CD4-positive, alpha-beta T cell (primary cell): ENCODE results near the gene VEPH1. TPM values are rescaled to one million over a fixed set of nuclear protein-coding genes. Genes with fewer than 3 reads are reported as not detected.

Experiments used
- ATAC-seq: fragments of 200-7000 bp; cut with Tn5 transposase; one replicate; pipeline ENCODE4 v1.10.0; 2022; ENCODE audit warnings: mild to moderate bottlenecking; ENCODE audit not compliant: poor library complexity
- CTCF ChIA-PET: fragments of 350-600 bp; sonication (Branson Sonifier 250); formaldehyde crosslinking; loops from one replicate; lab custom pipeline; 2021; ENCODE audit warnings: antibody characterized with exemption, inconsistent platforms; lab: Charles Lee
- POLR2A ChIA-PET: fragments of 350-600 bp; sonication (Branson Sonifier 250); formaldehyde crosslinking; loops from one replicate; lab custom pipeline; 2021; ENCODE audit warnings: antibody characterized with exemption, inconsistent platforms; lab: Charles Lee
- DNase-seq, 14 experiments: peaks; one replicate each; pipeline ENCODE4 v3.0.0-alpha.2; 2013 to 2020; ENCODE audit warnings: mixed read lengths in 2 of 14
- H3K27ac ChIP-seq, 2 donors: one replicate each; pipeline versions ENCODE4 v1.5.1 to v1.7.0; 2013; ENCODE audit warnings: low read length in 2 of 2, low read depth in 1 of 2, mild to moderate bottlenecking in 1 of 2
- H3K27me3 ChIP-seq, 2 experiments: 1 replicate in 1 of 2; 2 replicates in 1 of 2; pipeline versions ENCODE4 v1.6.1 to v1.7.0; 2013; ENCODE audit warnings: low read length in 2 of 2, control low read depth in 1 of 2, mild to moderate bottlenecking in 1 of 2, moderate library complexity in 1 of 2; ENCODE audit not compliant: insufficient read depth in 2 of 2, control insufficient read depth in 1 of 2
- H3K36me3 ChIP-seq: one replicate; pipeline ENCODE4 v1.6.1; 2013; ENCODE audit warnings: low read length, control low read depth; ENCODE audit not compliant: insufficient read depth
- H3K4me1 ChIP-seq: one replicate; pipeline ENCODE4 v1.6.1; 2013; ENCODE audit warnings: low read length, control low read depth; ENCODE audit not compliant: insufficient read depth
- H3K4me3 ChIP-seq: one replicate; pipeline ENCODE4 v1.5.1; 2013; ENCODE audit warnings: mild to moderate bottlenecking, low read length, moderate library complexity
- H3K9me3 ChIP-seq, 2 experiments: 1 replicate in 1 of 2; 2 replicates in 1 of 2; pipeline versions ENCODE4 v1.6.1 to v1.7.0; 2013; ENCODE audit warnings: low read length in 2 of 2, mild to moderate bottlenecking in 2 of 2, control low read depth in 1 of 2, moderate library complexity in 1 of 2; ENCODE audit not compliant: control insufficient read depth in 1 of 2, insufficient read depth in 1 of 2
- H3K27ac Mint-ChIP-seq: one replicate; pipeline ENCODE4 v1.8.0; 2020; ENCODE audit warnings: mixed read lengths
- H3K27me3 Mint-ChIP-seq: one replicate; pipeline ENCODE4 v1.8.0; 2021; ENCODE audit warnings: mixed read lengths
- H3K36me3 Mint-ChIP-seq: one replicate; pipeline ENCODE4 v1.8.0; 2021; ENCODE audit warnings: low read depth, mixed read lengths
- H3K4me1 Mint-ChIP-seq: one replicate; pipeline ENCODE4 v1.8.0; 2021; ENCODE audit warnings: low read depth, mixed read lengths
- H3K4me3 Mint-ChIP-seq: one replicate; pipeline ENCODE4 v1.8.0; 2020; ENCODE audit warnings: mild to moderate bottlenecking, mixed read lengths
- H3K9me3 Mint-ChIP-seq: one replicate; pipeline ENCODE4 v1.8.0; 2020; ENCODE audit warnings: mixed read lengths
- CTCF ChIP-seq: fragments of 200-600 bp; IDR thresholded peaks from one replicate; pipeline ENCODE4 v1.8.0; 2022; ENCODE audit warnings: antibody characterized with exemption, mild to moderate bottlenecking
- intact Hi-C, 2 experiments: fragments of 100-400 bp; cut with DNase I in 1 of 2; cut with micrococcal nuclease in 1 of 2; formaldehyde crosslinking; loops; one replicate each; pipeline versions ENCODE4 v1.15.1 to v1.9.0; 2023 to 2025; cut with DNase I, micrococcal nuclease
- total RNA-seq, 174 experiments: library from RNA in 2 of 174; stranded (reverse) in 2 of 174; gene quantifications; one replicate each; pipeline ENCODE4 v1.2.3 and lab custom pipeline; 2021 to 2026

VEPH1 gene
- total RNA-seq, 2 experiments from 2014 or later = not detected

- no peak for TF ChIP-seq CTCF
- CTCF ChIA-PET = no interaction called here
- Histone ChIP-seq H3K4me1 (no peaks in the 10 kb centered on the region), H3K27me3 (no peaks in the 10 kb centered on the region), H3K9me3 (no peaks in the 10 kb centered on the region), H3K4me3 (no peak overlapping the region), H3K27ac (no peak overlapping the region), H3K36me3 (no peaks in the 10 kb centered on the region)
- POLR2A ChIA-PET = no interaction called here
- Mint-ChIP-seq H3K9me3 (no peaks in the 10 kb centered on the region), H3K36me3 (no peaks in the 10 kb centered on the region), H3K27ac (no peak overlapping the region), H3K27me3 (no peaks in the 10 kb centered on the region), H3K4me1 (peaks cover 8% of the 10 kb centered on the region), H3K4me3 (no peak overlapping the region)
- ATAC-seq (no peak), DNase-seq (no peak)
- intact Hi-C loops = loop anchor here in 1 of 2 experiments (10.0 kb wide), 1 partner anchor 1205 kb away; no protein-coding TSS in a partner anchor
Observed at GRCh38 chr3:157249606-157250005, 253.6 kb downstream of the VEPH1 start.

- no peak for TF ChIP-seq CTCF
- peaks cover 8% of the 10 kb centered on the region for H3K4me1 Mint-ChIP-seq
- POLR2A ChIA-PET = no interaction called here
- Histone ChIP-seq H3K36me3 (no peaks in the 10 kb centered on the region), H3K27ac (no peak overlapping the region), H3K4me1 (no peaks in the 10 kb centered on the region), H3K9me3 (no peaks in the 10 kb centered on the region), H3K27me3 (no peaks in the 10 kb centered on the region), H3K4me3 (no peak overlapping the region)
- ATAC-seq (no peak), DNase-seq (no peak)
- H3K27ac Mint-ChIP-seq = no peak overlapping the region
- CTCF ChIA-PET = interaction anchor here (0.5 kb wide), 1 partner anchor 1105 kb away, joined by 3 read pairs; no protein-coding TSS in a partner anchor
- no peaks in the 10 kb centered on the region for H3K27me3 Mint-ChIP-seq
- no peaks in the 10 kb centered on the region for H3K9me3 Mint-ChIP-seq
- H3K36me3 Mint-ChIP-seq = no peaks in the 10 kb centered on the region
- intact Hi-C loops = loop anchor here in 1 of 2 experiments (10.0 kb wide), 1 partner anchor 1204 kb away; no protein-coding TSS in a partner anchor
- H3K4me3 Mint-ChIP-seq = no peak overlapping the region
Observed at GRCh38 chr3:157248590-157249422, 254.4 kb downstream of the VEPH1 start.

GRCh38 chr3:157247391-157247790 lies 255.8 kb downstream of the VEPH1 start:
- H3K4me3 Mint-ChIP-seq = no peak overlapping the region
- peaks cover 8% of the 10 kb centered on the region for H3K4me1 Mint-ChIP-seq
- POLR2A ChIA-PET = no interaction called here
- Histone ChIP-seq H3K4me1 (no peaks in the 10 kb centered on the region), H3K27me3 (no peaks in the 10 kb centered on the region), H3K27ac (no peak overlapping the region), H3K36me3 (no peaks in the 10 kb centered on the region), H3K4me3 (no peak overlapping the region), H3K9me3 (no peaks in the 10 kb centered on the region)
- H3K36me3 Mint-ChIP-seq = no peaks in the 10 kb centered on the region
- no peaks in the 10 kb centered on the region for H3K27me3 Mint-ChIP-seq
- H3K27ac Mint-ChIP-seq = no peak overlapping the region
- DNase-seq (no peak), ATAC-seq (no peak)
- CTCF ChIA-PET = no interaction called here
- intact Hi-C loops = loop anchor here in 1 of 2 experiments (10.0 kb wide), 1 partner anchor 1203 kb away; no protein-coding TSS in a partner anchor
- no peak for TF ChIP-seq CTCF
- no peaks in the 10 kb centered on the region for H3K9me3 Mint-ChIP-seq
